Activated T-cell treated with anti-CD3 and anti-CD28 coated beads, Interleukin-2, amount 50 U/mL, for 1 hour (primary cell): ENCODE results near the gene TMEM126B.
A peak's percentile ranks its signal among the peaks of the same experiment; 100 is the strongest.
"Not testable (repeated sequence)": the region's sequence is repeated elsewhere in the genome, so short reads cannot be mapped to it uniquely, and the experiment has no call there.

Experiments used
- DNase-seq: peaks from one replicate; pipeline ENCODE4 v3.0.0-alpha.2; 2020

Gene TMEM126B

DNA sequence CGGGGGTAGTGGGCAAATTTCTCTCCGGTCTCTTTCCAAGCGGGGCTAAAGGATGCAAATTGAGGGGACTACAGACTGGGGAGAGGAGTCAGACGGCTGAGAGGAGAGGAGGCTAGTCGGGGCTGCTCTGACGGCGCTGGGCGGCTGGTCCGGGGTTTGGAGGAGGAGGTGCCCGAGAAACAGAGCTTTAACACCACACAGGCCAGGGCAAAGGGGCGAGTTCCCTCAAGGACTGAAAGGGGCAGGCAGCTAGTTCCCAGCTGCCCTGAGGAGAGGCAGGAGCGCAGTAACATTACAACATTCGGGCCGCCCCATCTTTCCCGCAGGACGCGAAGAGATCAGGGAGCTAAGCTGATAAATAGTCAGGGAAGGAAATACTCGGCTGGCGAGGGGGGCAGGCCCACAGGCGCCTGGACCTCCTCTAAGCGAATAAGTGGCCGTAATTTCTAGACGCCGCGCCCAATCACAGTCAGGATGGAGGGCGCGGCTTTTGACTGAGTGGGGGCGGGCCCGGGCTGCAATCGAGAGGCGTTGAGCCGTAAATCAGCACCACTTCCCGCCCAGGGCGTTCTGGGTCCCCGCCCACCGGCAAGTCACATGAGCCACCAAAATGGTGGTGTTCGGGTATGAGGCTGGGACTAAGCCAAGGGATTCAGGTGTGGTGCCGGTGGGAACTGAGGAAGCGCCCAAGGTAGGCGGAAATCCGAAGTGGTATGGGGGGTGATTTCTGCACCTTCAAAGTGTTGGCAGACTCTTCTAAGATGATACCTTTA lies at the start of gene TMEM126B:
Gene TMEM126B, plus strand, starts transcription at position 596 of the 773 bp plus-strand sequence. Its CDS starts 15 bp downstream, at position 611.
- DNase-seq: peak; percentile 94

DNA sequence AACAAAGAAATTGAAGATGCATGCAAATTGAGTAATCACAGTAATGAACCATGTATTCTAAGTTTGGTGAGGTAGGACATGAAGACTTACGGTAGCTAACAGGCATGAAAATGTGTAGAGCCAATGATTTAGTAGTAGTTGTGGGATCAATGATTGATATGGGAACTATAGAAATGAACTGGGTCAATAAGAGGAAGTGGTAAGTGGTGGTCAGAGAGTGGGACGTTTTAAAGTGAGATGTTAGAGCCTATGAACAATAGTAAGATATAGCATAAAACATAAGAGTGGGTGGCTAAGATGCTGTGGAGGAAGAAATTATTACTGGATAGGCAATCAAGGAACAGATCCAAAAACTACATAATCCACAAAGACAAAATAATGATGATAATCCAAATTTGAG lies 46.3 kb upstream of the TMEM126B start:
- DNase-seq: no peak

DNA sequence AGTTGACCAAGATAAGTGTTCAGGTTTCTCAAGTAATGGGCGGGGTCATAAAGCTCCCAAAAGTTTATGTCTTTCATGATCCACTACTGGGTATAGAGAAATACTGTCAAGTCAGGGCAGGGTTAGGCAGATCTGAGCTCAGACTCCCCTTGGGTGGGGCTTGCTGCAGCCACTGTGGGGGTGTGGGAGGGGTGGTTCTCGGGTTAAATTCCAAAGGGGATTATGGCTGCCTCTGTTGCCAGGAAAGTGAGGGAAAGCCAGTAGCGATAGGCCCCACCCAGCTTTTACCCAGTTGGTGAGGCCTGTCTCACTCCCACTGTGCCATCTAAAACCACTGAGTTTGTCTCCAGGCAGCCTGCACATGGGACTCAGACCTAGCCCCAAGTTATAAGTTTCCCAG lies 39.0 kb upstream of the TMEM126B start:
- no peak for DNase-seq

DNA sequence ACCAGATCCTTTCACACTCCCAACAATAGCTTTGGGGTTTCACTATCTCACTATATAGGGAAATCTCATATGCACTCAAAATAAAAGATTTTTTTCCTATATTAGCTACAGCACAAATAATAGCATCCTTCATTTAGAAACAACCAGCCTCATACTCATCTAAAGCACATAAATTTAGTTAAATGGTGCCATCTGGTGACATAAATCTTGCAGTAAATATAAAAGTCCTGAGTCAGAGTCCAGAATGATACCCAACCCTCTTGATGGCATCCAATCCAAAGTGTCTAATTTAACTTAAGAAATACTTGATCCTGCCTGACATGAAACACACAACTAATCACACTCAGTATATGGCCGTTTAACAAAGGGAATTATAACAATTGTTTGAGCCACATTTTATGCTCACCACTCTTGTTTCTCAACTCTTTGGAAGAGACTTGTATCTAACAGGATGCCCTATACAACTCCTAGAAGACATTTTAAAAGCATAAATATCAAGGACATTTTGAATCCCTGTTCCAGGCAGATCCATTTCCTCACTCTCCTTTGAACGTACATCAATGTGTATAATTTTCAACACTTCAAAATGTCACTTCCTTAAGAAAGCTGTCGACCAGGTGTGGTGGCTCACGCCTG lies 37.4 kb upstream of the TMEM126B start:
- no peak for DNase-seq

DNA sequence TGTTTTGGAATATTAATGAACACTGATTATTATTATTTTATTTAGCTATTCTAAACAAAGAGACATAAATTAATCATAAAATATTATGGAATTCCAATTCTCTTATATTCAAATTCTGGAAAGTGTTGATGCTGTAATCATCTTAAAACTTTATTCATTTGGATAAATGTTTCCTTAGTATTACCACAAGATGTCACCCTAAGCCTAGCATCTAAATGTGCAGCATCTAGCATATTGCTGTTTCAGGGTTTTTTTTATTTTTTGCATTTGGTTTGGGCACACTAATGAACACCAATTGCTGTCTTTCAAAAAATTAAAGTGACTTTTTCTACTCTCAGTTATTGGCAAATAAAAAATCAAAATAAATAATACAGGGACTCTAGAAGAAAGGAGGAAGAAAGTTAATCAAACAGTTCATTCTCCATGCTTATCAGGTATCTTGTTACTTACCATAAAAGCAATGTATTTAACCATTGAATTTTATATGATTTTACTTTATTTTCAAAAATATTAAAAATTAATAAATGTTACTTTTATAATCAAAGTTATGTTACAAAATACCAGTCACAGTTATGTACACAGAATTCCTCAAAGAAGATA lies 33.0 kb upstream of the TMEM126B start:
- DNase-seq: no peak

DNA sequence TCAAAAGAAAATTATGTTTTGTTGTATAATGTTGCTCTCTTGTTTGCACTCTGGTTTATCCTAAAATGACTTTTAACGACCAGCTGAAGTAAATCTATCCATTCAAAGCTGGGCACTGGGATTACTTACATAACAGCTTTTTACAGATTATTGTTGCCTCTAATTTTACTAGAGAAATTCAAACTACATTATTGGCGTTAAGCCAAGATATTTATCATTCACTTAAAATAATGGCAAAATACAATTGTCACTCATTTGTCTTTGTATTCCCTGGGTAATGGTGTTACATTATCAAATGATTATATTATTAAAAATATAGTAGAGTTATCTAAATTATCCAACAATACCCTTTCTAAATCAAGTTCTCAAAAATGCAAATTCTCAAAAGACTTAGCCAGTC lies 31.5 kb upstream of the TMEM126B start:
- DNase-seq: no peak

DNA sequence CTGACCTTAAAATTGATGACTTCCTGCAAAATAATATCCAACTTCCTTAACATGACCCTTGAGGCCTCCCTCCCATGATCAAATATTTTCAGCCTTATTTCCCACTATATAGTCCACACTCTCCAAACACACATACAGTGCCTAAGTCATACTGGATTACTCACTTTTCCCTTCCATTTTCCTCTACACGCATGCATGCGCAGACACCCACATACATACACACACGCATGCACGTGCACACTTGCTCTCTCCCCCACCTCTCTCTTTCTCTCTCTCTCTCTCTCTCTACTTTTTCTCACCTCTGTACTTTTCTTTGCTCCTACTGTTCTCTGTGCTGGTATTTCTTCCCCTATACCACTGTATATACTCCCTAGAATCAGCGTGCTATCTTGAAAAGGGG lies 29.3 kb upstream of the TMEM126B start:
- no peak for DNase-seq

DNA sequence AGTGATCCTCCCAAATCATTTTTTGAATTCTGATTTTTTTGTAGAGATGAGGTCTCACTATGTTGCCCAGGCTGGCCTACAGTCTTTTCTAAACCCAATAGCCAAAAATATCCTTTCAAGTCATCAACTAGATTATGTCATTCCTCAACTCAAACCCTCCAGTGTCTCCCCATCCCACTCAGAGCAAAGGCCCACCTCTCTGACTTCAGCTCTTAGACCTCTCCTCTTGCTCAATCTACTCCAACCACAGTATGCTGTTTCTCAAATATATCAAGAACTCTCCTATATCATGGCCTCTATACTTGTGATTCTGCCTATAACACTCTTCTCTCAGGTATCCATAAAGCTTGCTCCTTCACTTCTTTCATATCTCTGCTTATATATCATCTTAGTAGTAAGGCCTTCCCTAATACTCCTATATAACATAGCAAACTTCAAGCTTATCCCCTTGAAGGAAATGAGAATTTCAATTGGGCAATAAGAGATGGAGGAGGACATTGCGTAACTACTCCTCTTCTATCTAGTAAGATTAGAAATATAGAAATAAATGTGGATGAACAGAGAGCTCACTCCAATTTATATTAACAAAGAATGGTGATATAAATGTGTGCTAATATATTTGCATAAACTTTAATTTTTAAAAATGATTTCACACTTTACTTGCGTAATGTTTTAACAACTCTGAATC lies 25.7 kb upstream of the TMEM126B start:
- DNase-seq: no peak

DNA sequence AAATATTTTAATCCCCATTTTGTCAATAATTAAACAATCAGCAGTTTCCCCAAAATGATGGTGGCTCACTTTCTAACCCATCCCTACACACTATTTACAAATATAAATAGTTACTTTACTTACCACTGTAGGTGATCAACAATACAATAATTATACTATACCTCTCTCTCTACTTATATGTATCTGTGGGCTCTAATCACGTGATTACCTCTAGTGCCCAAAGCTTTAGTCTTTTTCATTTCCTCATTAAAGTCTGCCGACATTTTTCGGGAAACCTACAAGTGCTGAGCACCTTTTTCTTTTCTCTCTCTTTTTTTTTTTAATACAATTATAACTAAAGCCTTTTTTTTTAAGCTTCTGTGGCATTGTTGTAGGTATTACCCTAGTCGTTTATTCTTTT lies 25.2 kb upstream of the TMEM126B start:
- DNase-seq: no peak

DNA sequence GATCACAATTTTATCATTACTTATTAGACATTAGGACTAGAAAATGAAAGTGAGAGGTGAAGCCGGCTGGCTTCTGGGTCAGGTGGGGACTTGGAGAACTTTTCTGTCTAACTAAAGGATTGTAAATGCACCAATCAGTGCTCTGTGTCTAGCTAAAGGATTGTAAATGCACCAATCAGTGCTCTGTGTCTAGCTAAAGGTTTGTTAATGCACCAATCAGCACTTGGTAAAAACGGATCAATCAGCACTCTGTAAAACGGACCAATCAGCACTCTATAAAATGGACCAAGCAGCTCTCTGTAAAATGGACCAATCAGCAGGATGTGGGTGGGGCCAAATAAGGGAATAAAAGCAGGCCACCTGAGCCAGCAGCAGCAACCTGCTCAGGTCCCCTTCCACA lies 22.2 kb upstream of the TMEM126B start:
- DNase-seq: not testable (repeated sequence)

DNA sequence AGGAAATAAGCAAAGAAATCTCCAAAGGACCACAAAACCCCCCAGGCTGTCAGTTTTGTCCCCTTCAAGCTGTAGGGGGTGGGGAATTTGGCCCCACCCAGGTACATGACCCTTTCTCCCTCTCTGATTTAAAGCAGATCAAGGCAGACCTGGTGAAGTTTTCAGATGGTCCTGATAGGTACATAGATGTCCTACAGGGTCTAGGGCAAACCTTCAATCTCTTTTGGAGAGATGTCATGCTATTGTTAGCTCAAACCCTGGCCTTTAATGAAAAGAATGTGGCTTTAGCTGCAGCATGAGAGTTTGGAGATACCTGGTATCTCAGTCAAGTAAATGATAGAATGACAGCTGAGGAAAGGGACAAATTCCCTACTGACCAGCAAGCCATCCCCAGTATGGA lies 19.8 kb upstream of the TMEM126B start:
- DNase-seq: not testable (repeated sequence)

DNA sequence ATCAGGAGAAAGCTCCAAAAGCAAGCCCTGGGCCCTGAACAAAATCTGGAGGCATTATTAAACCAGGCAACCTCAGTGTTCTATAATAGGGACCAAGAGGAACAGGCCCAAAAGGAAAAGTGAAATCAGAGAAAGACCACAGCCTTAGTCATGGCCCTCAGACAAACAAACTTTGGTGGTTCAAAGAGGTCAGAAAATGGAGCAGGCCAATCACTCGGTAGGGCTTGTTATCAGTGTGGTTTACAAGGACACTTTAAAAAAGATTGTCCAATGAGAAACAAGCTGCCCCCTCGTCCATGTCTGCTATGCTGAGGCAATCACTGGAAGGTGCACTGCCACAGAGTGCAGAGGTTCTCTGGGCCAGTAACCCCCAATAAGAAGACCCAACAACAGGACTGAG lies 19.1 kb upstream of the TMEM126B start:
- not testable (repeated sequence) for DNase-seq

DNA sequence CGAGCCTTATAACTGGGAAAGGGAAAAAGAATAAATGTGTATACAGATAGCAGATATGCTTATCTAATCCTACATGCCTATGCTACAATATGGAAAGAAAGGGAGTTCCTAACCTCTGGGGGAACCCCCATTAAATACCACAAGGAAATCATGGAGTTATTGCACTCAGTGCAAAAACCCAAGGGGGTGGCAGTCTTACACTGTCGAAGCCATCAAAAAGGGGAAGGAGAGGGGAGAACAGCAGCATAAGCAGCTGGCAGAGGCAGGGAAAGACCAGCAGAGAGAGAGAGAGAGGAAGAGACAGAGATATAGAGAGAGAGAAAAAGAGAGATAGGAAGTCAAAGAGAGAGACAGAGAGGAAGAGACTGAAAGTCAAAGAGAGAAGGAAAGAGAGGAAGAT lies 16.8 kb upstream of the TMEM126B start:
- not testable (repeated sequence) for DNase-seq

DNA sequence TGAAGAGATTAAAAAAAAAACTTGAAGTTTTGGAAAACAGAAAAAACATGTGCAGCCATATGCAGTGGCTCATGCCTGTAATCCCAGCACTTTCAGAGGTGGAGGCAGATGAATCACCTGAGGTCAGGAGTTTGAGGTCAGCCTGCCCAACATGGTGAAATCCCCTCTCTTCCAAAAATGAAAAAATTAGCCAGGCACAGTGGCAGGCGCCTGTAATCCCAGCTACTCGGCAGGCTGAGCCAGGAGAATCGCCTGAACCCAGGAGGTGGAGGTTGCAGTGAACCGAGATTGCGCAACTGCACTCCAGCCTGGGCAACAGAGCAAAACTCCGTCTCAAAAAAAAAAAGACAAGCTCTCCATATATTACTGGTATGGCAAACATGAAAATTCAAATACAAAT lies 8.9 kb upstream of the TMEM126B start:
- DNase-seq: no peak

DNA sequence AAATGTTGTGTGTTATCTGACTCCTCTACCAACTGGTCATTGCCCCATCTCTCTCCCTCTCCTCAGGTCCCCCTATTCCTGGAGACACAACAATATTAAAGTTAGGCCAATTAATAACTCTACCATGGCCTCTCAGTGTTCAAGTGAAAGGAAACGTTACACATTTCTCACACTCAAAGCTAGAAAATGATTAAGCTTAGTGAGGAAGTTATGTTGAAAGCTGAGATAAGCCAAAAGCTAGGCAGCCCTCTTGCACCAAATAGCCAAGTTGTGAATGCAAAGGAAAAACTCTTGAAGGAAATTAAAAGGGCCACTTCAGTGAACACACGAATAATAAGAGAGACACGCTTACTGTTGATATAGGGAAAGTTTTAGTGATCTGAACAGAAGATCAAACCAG lies 8.1 kb upstream of the TMEM126B start:
- no peak for DNase-seq

DNA sequence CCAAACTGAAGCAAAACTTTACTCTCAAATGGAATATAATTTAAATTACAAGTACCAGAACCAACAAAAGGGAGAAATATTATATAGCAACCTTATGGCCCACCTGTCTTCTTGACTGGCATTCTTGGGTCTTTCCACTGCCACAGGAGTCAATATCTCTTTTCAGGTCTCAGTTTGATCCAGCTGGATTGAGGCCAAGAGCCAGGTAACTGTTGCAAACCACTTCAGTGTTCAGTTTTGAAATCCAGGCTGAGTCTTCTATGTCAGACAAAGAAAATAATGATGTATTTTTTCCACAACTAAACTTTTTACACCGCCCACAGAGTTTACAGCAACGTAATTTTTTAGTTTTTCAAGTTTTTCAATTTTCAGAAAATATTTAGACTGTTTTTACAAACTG lies 1.9 kb upstream of the TMEM126B start:
- DNase-seq: no peak

DNA sequence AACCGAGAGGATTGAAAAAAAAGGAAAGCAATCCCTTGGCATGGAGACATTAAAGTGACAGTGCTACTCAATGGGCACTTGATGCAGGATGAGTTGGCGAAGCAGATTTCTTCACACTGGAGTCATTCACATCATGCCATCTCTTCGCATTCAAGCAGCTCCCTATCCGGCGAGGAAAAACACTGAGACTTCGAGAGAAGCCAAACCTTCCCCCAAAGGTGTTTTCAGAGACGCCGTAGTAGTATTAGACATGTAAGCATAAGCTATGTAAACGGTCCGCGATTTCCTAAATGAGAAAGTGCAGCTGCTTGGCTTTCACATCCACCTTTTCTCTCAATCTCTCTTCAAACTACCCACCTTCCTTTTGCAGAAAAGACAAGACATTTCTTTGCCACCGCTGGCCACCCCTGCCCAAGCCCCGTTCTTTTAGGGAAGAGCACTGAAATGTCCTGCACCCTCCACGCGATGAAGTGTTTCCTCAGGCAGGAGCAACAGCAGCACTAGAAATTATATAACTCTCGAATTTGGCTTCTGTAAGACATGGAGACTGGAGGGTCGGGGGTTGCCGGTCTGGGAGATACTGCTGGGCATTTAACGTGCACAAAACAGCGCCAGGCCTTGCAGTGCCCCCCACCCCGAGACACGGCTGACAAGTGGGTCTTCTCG lies 928 bp upstream of the TMEM126B start, which contains the start of gene DLG2:
Gene DLG2, minus strand, starts transcription at position 13 of the 666 bp plus-strand sequence.
- peak; percentile 21 for DNase-seq

DNA sequence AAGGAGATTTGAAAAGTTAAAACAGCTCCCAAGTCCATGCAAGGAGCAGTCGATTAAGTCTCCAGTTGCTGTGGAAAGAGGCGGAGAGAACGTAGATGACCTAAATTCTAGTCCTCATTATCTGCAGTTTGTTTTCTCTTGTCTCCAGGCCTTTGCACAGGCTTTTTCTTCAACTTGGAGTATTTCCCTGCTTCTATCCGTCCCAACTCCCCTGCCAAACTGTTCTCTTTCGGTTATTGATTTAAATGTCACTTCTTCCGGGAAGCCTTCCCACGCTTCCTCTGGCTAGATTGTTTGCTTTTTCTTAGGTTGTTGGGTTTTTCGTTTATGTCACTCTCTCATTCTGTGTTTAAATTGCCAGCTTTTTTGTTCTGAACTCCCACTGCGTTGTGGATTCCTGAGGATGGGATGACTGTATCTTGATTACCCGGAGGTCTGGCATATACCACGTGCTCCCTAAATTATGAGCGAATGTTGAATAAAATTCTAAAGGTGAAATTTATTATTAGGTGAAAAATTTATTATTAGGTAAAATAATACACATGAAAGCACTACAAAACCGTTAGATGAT lies 463 bp downstream of the TMEM126B start:
- no peak for DNase-seq

DNA sequence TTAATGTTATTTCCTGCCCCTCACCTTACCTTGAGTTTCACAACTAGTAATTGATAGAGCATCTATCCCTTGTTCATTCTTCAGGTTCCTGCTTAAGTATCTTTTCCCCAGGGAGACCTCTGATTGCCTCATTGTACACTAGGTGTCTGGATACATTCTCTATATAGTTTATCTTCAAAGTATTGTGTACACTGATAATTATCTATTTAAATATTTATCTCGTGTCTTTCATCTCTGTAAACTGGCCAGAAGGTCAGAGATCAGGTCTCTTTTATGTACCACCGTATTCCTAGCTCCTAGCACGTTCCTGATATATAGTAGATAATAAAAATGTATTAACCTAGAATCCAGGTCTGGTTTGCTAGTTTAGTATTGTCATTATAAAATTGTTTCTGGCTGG lies 6.4 kb downstream of the TMEM126B start:
- no peak for DNase-seq

DNA sequence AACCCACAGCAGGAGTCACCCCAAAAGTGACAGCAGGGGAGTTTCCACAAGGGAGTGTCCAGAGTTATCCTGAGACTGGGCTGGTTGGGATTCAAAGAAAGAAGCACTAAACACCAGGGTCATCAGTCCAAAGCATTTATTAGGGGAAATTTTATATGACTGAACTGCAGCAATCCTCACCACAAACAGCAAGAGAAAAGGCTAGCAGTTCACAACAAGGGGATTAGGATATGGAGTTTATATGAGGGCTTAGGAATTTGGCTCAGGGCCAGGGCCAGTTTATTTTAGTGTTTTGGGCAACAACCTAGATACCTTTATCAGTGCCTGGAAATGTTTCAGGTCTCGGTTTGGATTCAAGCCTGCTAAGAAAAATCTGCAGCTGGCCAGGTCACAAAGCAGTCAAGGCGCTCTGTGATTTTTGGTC lies 14.8 kb downstream of the TMEM126B start:
- DNase-seq: no peak

DNA sequence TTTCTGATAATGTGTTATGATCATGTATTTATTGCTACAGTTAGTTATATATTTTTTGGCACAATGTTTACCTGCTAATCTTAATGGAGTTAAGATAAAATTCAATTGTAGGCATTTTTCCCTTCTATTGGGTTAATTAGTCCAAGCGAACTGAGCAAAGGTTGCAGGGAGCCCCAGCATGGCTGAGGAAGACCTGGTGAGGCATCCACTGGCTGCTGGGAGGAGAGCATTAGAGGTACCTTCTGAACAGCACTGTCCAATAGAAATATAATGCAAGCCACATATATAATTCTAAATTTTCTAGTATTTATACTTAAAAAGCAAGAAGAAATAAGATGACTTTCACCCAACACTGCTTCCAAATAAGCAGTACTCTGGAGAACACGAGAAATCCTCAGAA lies 18.7 kb downstream of the TMEM126B start:
- no peak for DNase-seq

DNA sequence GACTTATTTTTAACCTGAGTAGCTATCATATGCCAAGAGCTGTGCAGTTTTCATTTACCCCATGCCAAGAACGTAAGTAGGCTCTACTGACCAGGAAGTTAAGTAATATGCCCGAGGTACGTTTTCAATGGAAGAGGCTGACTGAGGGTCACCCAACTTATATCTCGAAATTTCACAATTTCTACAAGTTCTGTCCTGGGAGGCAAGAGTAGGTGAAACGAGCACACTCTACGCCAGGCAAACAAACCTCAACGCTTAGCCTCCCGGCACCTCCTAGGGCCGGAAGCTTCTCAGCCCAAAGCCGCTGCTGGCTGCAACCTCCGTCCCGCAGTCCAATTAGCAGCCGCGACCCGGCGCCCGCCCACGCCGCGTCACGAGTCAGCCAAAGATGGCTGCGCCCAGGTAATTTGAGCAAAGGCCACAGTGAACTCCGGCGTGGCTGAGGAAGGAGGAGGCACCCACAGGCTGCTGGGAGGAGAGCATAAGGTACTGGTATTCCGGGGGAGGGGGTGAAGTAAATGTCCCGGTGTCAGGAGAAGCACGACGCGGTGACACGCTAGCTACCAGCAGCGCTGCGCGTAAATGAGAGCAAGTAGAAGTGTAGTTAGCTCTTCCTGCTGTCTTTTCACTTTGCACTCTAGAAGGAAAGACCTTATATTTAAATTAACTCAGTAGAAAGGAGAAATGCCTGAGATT lies 19.4 kb downstream of the TMEM126B start, which contains the start of gene TMEM126A:
Gene TMEM126A, plus strand, starts transcription at position 364 of the 696 bp plus-strand sequence. CDS start 2,289 bp downstream, outside the sequence.
- DNase-seq: peak; percentile 90
